T-helper 2 cell (primary cell): ENCODE results near the gene TUSC7.

Experiments
- DNase-seq, 5 experiments: peaks; one replicate each; pipeline versions ENCODE4 v3.0.0 to v3.0.0-alpha.2; 2012 to 2022
- total RNA-seq, 2 donors: gene quantifications; one replicate each; lab custom pipeline; 2026; lab: John Stamatoyannopoulos, UW

Gene TUSC7
- 0 reads per million in 2 donors for total RNA-seq

- no peak for DNase-seq
These were observed at the start of gene TUSC7 for GRCh38 chr3:116709479-116709878. Gene TUSC7 (plus strand): TSS chr3:116709779.

- no peak for DNase-seq
These were observed 48.4 kb upstream of the TUSC7 start for GRCh38 chr3:116661196-116661595.

DNA sequence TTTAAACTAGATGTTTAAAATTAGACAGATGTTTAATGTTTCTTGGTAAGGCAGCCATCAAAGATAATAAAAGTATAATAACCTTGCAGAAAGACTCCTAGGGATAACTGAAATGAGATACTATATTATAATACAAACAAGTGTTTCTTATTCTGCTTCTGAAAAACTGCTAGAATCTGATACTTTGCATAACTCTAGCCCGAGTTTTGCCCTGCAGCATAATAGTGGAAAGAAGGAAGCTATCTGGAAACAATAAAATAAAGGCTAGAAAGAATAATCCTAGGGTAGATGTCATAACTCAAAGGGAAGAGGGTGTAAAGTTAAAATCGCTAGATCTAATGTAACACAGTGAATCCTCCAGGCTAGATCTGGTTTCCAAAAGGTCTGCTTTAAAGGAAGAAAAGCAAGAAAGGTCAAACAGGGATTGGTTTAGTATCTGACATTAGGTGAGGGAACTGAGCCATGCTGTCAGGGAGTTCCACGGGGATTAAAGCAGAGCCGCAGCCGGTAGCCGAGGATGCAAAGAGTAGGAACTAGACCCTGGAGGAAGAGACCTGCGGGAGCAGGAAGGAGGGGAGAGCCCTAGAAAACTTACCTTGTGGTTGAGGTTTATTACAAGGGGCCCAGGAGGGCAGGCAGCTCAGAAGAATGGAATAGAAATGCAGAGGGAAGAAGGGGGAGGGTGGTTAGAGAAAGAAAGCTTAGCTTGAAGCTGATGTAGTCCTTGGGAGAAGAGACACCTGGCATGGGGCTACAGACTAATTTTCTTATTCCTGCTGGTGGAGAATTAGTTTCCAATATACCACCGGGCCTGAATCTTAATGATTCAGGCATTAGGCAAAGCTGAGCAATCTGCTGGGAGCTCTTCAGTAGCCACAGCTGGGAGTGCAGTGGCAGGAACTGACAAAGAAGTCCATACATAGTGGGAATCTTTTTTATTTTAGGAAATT, 46.1 kb upstream of the TUSC7 start:
- no peak for DNase-seq

DNA sequence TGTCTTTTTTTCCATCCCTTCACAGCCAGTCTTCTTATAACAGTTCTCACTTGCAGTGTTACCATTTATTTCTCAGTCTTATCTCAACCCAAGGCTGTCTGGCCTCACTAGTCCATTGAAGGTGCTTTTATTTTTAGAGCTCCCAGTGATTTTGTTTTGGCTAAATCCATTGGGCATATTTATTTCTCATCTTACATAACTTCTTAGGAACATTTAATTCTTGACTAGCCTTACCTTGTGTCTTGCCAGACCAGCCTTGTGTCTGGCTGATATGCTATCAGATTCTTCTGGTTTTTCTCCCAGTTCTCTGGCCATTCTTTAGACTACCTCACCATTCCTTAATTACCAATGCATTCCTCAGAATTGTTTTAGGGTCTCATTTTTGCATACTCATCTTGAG, 42.3 kb upstream of the TUSC7 start:
- DNase-seq = no peak

- no peak for DNase-seq
These were observed 41.8 kb upstream of the TUSC7 start for GRCh38 chr3:116667791-116668190.

DNA sequence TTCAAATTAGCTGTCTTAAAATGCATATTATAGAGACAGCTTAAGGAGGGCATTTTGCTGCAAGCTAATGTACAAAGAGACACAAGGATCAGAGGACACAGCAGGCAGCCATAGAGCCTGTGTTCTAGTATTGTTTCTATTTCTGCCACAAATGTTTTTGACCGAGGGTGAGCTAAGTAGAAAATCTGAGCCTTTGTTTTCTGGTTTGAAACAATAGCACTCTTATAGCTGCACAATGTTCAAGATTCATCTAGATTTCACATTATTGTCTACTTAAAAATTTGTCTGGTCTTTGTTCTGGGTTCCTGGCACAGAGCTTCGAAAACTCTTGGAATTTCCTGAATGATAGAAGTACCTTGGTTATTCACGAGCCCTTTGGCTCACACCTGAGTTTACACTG, 40.0 kb upstream of the TUSC7 start:
- no peak for DNase-seq

DNA sequence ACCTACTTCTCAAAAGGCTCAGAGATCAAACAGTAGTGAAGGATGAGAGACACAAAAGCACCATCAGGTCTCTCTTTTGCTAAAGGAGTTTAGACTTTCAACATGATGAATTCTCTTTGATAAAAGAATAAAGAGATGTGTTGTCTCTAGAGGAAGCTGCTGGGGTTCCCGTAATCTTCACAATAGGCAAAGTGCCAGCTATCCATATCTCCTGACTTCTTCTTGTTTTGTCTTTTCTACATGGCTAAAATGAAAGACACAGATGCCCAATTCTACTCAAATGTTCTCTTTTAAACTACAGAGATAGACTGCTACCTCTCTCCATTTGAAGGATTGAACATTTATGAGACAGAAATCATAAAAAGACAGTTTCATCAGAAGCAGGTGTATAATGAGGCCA, 38.4 kb upstream of the TUSC7 start:
- DNase-seq = no peak

DNA sequence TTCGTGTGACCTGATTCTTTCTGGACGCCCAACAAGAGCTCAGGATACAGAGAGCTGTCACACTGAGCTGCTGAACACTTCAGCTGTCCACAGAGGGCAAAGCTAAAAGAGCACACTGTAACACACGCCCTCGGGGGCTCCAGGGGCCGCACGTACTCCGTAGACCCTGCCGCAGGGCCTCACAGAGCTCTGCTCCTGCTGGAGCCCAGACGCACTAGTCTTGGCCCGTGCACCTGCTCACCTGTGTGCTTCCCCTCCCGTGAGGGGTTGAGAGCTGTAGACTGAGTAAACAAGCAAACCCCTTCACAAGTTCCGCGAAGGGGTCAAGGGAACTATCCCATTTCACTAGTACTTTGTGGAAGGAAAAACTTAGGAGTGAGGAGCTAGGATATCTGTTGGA, 30.7 kb upstream of the TUSC7 start:
- DNase-seq = no peak

- no peak for DNase-seq
These were observed 18.5 kb upstream of the TUSC7 start for GRCh38 chr3:116691041-116691440.

DNA sequence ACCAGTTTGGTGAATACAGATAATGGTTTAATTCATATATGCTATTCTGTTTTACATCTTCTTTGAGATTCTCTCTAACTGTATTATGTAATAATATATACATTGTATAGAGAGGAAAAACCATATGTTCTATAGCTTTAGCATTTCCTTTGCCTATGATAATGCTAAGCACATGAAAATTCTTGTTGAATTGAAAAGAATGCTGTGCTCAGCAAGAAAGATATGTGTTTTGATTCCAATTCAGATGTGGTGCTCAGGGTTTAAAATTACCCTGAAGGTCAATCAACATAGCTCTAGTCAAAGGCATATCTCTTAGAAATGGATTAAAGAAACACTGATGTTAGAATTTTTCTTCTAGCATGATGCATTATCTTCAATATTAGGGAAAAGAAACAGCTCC, 8.5 kb upstream of the TUSC7 start:
- DNase-seq = no peak

GRCh38 chr3:116702334-116702733, 7.2 kb upstream of the TUSC7 start:
- no peak for DNase-seq

DNA sequence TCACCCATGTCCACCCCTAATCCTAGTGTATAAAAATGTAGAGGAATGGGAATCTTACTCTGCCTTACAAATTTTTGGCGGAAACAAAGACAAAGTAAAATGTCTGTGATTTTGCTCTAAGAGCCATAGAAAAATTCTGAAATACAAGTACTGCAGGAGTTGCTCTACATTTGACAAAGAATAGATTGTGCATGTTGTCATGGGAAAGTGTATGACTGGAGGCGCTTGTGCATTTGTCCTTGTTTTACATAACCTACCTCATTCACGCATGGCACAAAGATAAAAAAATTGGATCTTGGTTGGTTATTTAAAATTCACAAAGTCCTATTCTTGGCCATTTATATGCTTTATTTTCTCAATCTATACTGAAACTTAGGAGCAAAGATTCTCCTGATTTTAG, 2.0 kb upstream of the TUSC7 start:
- DNase-seq = no peak

DNA sequence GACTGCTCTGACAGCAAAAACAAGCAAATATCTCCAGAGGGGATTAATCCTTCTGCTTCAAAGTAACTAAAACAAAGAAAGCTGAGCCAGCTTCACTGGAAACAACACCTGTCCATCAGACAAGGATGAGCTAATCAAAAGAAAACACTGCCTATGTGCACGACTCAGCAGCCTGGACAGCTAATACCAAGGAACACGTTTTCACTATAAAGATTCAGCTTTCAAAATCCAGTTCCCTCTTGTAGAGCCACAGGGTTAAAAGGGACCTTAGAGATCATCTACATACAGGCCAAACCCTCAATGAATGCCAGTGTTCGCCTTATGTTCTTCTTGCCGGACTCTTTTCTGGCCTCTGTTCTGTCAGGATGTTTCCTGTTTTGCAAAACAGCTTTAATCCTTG, 6.9 kb downstream of the TUSC7 start:
- DNase-seq = no peak

GRCh38 chr3:116717566-116717965, 8.0 kb downstream of the TUSC7 start:
- no peak for DNase-seq

DNA sequence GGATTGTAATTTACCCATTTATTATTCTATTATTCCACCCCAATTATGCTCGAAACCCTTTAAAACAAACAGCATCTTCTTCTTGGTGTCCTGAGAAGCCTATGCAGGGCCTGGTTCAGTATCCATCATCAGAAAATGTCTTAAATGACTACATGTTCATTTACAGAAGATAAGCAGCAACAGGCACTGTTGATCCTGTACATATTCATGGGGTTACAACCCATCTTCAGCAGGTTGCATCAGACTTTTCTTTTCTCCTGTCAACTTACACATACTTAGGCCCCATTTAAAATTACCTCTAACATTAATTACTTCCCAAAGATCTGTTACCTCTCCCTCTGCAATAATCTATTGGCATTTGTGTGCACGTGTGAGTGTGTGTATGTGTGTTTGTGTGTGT, 18.9 kb downstream of the TUSC7 start:
- DNase-seq = no peak

DNA sequence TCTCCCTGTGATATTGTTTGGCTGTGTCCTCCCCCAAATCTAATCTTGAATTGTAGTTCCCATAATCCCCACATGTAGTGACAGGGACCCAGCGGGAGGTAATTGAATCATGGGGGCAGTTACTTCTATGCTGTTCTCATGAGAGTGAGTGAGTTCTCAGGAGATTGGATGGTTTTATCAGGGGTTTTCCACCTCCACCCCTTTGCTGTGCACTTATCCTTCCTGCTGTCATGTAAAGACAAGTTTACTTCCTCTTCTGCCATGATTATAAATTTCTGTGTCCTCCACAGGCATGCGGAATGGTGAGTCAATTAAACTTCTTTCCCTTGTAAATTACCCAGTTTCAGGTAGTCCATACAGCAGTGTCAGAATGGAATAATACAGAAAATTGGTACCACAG, 24.7 kb downstream of the TUSC7 start:
- no peak for DNase-seq

DNA sequence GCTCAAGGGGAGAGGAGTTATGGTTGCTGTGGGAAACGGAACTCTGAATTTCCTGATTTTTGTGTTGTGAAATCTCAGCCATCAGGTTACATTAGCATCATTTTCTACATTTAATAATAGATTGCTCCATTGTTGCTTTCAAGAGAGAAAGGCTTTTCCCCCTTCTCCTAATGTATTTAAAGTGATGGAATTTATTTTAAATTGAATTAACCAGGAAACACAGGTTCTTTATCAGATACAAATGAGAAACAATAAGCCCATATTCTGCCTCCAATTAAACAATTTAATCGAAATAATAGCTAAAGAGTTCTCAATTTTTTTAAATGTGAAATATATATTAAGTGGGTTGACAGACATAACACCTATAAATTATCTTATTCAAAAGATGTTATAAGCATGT, 30.1 kb downstream of the TUSC7 start:
- no peak for DNase-seq

GRCh38 chr3:116740293-116740692, 30.7 kb downstream of the TUSC7 start:
- no peak for DNase-seq

DNA sequence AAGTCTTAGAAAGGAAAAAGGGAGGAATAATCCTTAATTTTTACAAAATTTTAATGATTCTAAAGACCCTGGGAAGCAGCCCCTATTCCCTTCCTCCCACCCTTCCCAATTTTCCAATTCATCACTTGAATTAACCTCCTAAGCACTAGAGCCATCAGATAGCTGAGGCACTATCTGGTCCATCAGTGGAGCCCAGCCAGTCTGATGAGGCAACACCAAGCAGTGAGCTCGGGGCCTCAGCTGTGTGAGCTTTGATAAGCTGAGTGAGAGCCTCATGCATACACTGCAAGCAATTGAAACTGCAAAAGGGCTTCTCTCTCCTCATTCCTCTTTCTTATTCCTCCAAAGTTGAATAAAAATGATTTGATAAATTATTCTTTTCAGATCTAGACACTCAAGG, 31.9 kb downstream of the TUSC7 start:
- DNase-seq = no peak

GRCh38 chr3:116743062-116743461, 33.5 kb downstream of the TUSC7 start:
- DNase-seq = no peak

DNA sequence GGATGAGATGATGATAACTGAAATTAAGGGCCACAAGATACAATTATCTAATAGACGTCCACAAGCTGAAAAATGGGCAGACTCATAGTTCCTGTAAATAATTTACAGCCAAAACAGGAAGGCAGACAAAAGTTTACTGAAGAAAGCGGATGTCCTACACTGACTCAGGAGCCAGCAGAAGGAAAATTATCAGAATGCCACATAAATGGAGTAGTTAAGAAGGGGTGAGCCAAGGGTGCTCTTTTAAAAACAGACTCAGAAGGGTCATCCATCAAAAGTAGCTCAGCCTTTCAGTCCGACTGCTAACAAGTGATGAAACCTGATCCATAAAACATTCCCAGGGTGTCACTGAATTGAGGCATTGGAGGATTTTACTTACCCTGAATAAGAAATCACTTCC, 39.8 kb downstream of the TUSC7 start:
- no peak for DNase-seq

GRCh38 chr3:116757315-116757714, 47.7 kb downstream of the TUSC7 start:
- DNase-seq = no peak

DNA sequence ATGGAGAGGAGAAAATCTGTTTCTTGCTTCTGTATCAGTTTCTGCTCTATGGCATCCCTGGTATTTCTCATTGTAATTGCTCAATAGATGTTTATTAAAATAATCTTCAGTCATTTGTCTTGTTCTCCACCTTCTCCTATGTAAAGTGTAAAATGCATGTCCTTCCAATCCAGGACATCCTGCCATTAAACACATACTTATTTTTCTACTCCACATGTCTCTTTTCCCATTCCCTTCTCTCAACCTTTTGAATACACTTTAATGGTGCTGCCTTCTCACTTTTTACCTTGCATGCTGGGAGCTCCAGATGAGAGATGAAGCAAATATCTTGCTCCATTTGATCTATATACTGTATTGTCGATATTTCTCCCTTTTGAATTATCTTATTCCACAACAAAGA, 49.7 kb downstream of the TUSC7 start:
- DNase-seq = no peak
